ENCODE measurements around the gene PIGL.
"Not testable (repeated sequence)": the region's sequence is repeated elsewhere in the genome, so short reads cannot be mapped to it uniquely, and the experiment has no call there.

The PIGL gene

GRCh38 chr17:16312061-16312460 lies 95.1 kb downstream of the PIGL start:
- not testable (repeated sequence) for DNase-seq (ENCODE audit: low read depth)

- DNase-seq (ENCODE audit: low read depth): no peak
These were observed 96.4 kb downstream of the PIGL start for GRCh38 chr17:16313139-16314090.

- DNase-seq (ENCODE audit: low read depth): no peak
These were observed 97.2 kb downstream of the PIGL start for GRCh38 chr17:16314189-16314588.

GRCh38 chr17:16314859-16315258 lies 97.8 kb downstream of the PIGL start:
- DNase-seq (ENCODE audit: low read depth): no peak

- no peak for DNase-seq (ENCODE audit: low read depth)
These were observed 103.0 kb downstream of the PIGL start for GRCh38 chr17:16319969-16320368.

GRCh38 chr17:16322636-16323035 lies 105.6 kb downstream of the PIGL start:
- DNase-seq (ENCODE audit: low read depth): no peak

- no peak for DNase-seq (ENCODE audit: low read depth)
These were observed 109.0 kb downstream of the PIGL start for GRCh38 chr17:16325964-16326363.

- DNase-seq (ENCODE audit: low read depth): no peak
These were observed 110.0 kb downstream of the PIGL start for GRCh38 chr17:16327018-16327417.

- no peak for DNase-seq (ENCODE audit: low read depth)
These were observed 112.0 kb downstream of the PIGL start for GRCh38 chr17:16328997-16329396.

- no peak for DNase-seq (ENCODE audit: low read depth)
These were observed 112.7 kb downstream of the PIGL start for GRCh38 chr17:16329519-16330271.

- DNase-seq (ENCODE audit: low read depth): no peak
These were observed 121.4 kb downstream of the PIGL start for GRCh38 chr17:16338391-16338790.

- no peak for DNase-seq (ENCODE audit: low read depth)
These were observed 122.4 kb downstream of the PIGL start for GRCh38 chr17:16339402-16339801.

GRCh38 chr17:16339959-16340358 lies 122.9 kb downstream of the PIGL start:
- no peak for DNase-seq (ENCODE audit: low read depth)

- no peak for DNase-seq (ENCODE audit: low read depth)
These were observed 126.0 kb downstream of the PIGL start for GRCh38 chr17:16342979-16343378.

- no peak for DNase-seq (ENCODE audit: low read depth)
These were observed 126.6 kb downstream of the PIGL start for GRCh38 chr17:16343569-16343968.

GRCh38 chr17:16345565-16345964 lies 128.6 kb downstream of the PIGL start:
- no peak for DNase-seq (ENCODE audit: low read depth)

- DNase-seq (ENCODE audit: low read depth): no peak
These were observed 129.8 kb downstream of the PIGL start for GRCh38 chr17:16346721-16347271.

GRCh38 chr17:16348586-16348985 lies 131.6 kb downstream of the PIGL start:
- DNase-seq (ENCODE audit: low read depth): no peak

- DNase-seq (ENCODE audit: low read depth): no peak
These were observed 132.4 kb downstream of the PIGL start for GRCh38 chr17:16349431-16349830.

- no peak for DNase-seq (ENCODE audit: low read depth)
These were observed 134.8 kb downstream of the PIGL start for GRCh38 chr17:16351831-16352230.

- peak; percentile 21 for DNase-seq (ENCODE audit: low read depth)
These were observed 135.3 kb downstream of the PIGL start for GRCh38 chr17:16352303-16352666.

GRCh38 chr17:16352667-16353316 lies 135.8 kb downstream of the PIGL start:
- DNase-seq (ENCODE audit: low read depth): no peak

Measured in stimulated activated CD4-positive, alpha-beta T cell treated with anti-CD3 and anti-CD28 coated beads, Interleukin-2, amount 100 ng/mL, for 4 hours (primary cell).